ENCODE data around the gene ERBB2. TPM values are rescaled to one million over a fixed set of nuclear protein-coding genes. Genes with fewer than 3 reads are reported as not detected.

ERBB2 gene
- total and polyA plus RNA-seq, 2 of the 13 experiments (the other 11 are each of a cell fraction or from before 2014, with no cell fraction given) = 57.7 to 64.1 TPM

DNA sequence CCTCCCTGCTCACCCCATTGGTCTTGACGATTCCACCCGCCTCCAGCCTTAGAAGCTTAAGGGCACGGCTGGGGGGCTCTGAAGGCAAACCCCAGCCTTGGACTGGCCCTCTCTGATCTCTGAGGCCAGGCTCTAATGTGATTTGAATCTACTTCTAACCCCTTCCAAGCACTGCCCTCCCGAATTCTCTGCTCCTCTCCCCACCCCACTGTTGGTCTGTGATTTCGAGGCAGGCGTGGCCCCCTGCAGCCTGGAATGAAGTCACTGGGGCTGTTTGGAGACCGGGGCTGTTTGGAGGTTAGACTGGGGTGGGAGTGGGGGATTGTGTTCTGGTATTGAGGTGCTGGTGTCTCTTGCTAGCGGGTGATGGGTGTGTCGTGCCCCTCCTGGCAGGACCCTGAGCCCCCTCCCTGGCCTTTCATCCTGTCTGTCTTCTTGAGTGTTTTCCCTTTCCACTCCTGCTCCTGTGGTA lies 40.1 kb downstream of the ERBB2 start (continued):
- TF ChIP-seq, protein P1, sequence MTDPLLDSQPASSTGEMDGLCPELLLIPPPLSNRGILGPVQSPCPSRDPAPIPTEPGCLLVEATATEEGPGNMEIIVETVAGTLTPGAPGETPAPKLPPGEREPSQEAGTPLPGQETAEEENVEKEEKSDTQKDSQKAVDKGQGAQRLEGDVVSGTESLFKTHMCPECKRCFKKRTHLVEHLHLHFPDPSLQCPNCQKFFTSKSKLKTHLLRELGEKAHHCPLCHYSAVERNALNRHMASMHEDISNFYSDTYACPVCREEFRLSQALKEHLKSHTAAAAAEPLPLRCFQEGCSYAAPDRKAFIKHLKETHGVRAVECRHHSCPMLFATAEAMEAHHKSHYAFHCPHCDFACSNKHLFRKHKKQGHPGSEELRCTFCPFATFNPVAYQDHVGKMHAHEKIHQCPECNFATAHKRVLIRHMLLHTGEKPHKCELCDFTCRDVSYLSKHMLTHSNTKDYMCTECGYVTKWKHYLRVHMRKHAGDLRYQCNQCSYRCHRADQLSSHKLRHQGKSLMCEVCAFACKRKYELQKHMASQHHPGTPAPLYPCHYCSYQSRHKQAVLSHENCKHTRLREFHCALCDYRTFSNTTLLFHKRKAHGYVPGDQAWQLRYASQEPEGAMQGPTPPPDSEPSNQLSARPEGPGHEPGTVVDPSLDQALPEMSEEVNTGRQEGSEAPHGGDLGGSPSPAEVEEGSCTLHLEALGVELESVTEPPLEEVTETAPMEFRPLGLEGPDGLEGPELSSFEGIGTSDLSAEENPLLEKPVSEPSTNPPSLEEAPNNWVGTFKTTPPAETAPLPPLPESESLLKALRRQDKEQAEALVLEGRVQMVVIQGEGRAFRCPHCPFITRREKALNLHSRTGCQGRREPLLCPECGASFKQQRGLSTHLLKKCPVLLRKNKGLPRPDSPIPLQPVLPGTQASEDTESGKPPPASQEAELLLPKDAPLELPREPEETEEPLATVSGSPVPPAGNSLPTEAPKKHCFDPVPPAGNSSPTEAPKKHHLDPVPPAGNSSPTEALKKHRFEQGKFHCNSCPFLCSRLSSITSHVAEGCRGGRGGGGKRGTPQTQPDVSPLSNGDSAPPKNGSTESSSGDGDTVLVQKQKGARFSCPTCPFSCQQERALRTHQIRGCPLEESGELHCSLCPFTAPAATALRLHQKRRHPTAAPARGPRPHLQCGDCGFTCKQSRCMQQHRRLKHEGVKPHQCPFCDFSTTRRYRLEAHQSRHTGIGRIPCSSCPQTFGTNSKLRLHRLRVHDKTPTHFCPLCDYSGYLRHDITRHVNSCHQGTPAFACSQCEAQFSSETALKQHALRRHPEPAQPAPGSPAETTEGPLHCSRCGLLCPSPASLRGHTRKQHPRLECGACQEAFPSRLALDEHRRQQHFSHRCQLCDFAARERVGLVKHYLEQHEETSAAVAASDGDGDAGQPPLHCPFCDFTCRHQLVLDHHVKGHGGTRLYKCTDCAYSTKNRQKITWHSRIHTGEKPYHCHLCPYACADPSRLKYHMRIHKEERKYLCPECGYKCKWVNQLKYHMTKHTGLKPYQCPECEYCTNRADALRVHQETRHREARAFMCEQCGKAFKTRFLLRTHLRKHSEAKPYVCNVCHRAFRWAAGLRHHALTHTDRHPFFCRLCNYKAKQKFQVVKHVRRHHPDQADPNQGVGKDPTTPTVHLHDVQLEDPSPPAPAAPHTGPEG (CRISPR knock-in tag; IDR thresholded peaks at IDR 0.05) = no peak; the same call in 1 of the 2 replicates
- TF ChIP-seq ZNF329 (CRISPR knock-in tag; IDR thresholded peaks at IDR 0.05; ENCODE audit: low read depth) (no peak), ZNF678 (CRISPR knock-in tag; IDR thresholded peaks at IDR 0.05) (peak; percentile 25; the same call in 1 of the 2 replicates), ZNF562 (CRISPR knock-in tag; IDR thresholded peaks at IDR 0.05; ENCODE audit: borderline replicate concordance) (no peak), ZNF615 (CRISPR knock-in tag; IDR thresholded peaks at IDR 0.05; ENCODE audit: borderline replicate concordance) (0 out of 2 replicates have a peak, but pooled peaks have one; percentile 0), ZNF446 (CRISPR knock-in tag; IDR thresholded peaks at IDR 0.05) (no peak; the same call in 1 of the 2 replicates), GPN1 (CRISPR knock-in tag; IDR thresholded peaks at IDR 0.05; ENCODE audit: borderline replicate concordance) (no peak), ZNF292 (CRISPR knock-in tag; IDR thresholded peaks at IDR 0.05; ENCODE audit: borderline replicate concordance, low read depth) (no peak), ARNTL (CRISPR knock-in tag; IDR thresholded peaks at IDR 0.05) (no peak), ATM (IDR thresholded peaks at IDR 0.05; ENCODE audit: borderline replicate concordance) (no peak), ZNF781 (CRISPR knock-in tag; IDR thresholded peaks at IDR 0.05; ENCODE audit: borderline replicate concordance, not compliant biosample characterization) (peak; percentile 7), NFKBIZ (CRISPR knock-in tag; IDR thresholded peaks at IDR 0.05) (no peak), ZNF274 (CRISPR knock-in tag; IDR thresholded peaks at IDR 0.05) (no peak), MED8 (CRISPR knock-in tag; IDR thresholded peaks at IDR 0.05; ENCODE audit: insufficient replicate concordance) (no peak), KMT2B (CRISPR knock-in tag; IDR thresholded peaks at IDR 0.05) (no peak), SMYD3 (CRISPR knock-in tag; IDR thresholded peaks at IDR 0.05) (0 out of 2 replicates have a peak, but pooled peaks have one; percentile 43), ZNF747 (CRISPR knock-in tag; IDR thresholded peaks at IDR 0.05; ENCODE audit: borderline replicate concordance) (no peak), ZNF577 (CRISPR knock-in tag; IDR thresholded peaks at IDR 0.05; ENCODE audit: borderline replicate concordance, low read depth) (no peak), TCF12 (IDR thresholded peaks at IDR 0.05) (no peak), TCF12 (CRISPR knock-in tag; IDR thresholded peaks at IDR 0.05) (no peak; the same call in 1 of the 2 replicates)
- TF ChIP-seq, protein P2, sequence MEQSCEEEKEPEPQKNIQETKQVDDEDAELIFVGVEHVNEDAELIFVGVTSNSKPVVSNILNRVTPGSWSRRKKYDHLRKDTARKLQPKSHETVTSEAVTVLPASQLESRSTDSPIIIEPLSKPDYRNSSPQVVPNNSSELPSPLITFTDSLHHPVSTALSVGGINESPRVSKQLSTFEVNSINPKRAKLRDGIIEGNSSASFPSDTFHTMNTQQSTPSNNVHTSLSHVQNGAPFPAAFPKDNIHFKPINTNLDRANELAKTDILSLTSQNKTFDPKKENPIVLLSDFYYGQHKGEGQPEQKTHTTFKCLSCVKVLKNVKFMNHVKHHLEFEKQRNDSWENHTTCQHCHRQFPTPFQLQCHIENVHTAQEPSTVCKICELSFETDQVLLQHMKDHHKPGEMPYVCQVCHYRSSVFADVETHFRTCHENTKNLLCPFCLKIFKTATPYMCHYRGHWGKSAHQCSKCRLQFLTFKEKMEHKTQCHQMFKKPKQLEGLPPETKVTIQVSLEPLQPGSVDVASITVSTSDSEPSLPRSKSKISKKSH (CRISPR knock-in tag; IDR thresholded peaks at IDR 0.05; ENCODE audit: borderline replicate concordance) = no peak
- TF ChIP-seq, protein P3, sequence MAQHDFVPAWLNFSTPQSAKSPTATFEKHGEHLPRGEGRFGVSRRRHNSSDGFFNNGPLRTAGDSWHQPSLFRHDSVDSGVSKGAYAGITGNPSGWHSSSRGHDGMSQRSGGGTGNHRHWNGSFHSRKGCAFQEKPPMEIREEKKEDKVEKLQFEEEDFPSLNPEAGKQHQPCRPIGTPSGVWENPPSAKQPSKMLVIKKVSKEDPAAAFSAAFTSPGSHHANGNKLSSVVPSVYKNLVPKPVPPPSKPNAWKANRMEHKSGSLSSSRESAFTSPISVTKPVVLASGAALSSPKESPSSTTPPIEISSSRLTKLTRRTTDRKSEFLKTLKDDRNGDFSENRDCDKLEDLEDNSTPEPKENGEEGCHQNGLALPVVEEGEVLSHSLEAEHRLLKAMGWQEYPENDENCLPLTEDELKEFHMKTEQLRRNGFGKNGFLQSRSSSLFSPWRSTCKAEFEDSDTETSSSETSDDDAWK (CRISPR knock-in tag; IDR thresholded peaks at IDR 0.05) = no peak
